ENCODE measurements around the gene RFWD3.

DNA sequence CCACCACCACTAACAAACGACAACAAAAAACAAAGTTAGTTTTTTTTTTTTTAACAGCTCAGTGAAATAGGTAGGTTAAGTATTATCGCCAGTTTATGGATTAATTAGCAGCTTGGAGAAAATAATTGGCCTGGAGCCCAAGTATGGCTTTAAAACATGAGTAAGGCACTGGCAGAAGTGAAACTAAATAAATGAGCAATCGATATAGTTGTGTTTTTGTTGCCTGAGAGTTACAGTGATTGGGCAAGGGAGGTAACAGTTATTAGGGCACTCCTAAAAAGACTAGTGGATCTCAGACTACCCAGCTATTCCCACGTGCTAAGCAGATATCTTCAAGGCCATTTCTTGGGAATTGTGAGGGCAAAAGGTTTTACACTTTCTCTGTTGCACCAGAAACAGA, 31.5 kb upstream of the RFWD3 start:
- TF ChIP-seq EZH2 (IDR thresholded peaks at IDR 0.05; ENCODE audit: low read depth, low read length, severe bottlenecking): no peak
- TF ChIP-seq CTCF (IDR thresholded peaks at IDR 0.05; ENCODE audit: control extremely low read depth in 1 of 3, insufficient read depth in 1 of 3, low read depth in 1 of 3, low read length in 3 of 3): no peak
- TF ChIP-seq TAF1 (IDR thresholded peaks at IDR 0.05; ENCODE audit: low read depth, low read length): no peak
- TF ChIP-seq JUND (IDR thresholded peaks at IDR 0.05; ENCODE audit: low read length): no peak
- no peak for TF ChIP-seq CEBPB (IDR thresholded peaks at IDR 0.05; ENCODE audit: low read depth, low read length)
- no peak for TF ChIP-seq E2F6 (IDR thresholded peaks at IDR 0.05)
- TF ChIP-seq SIX5 (IDR thresholded peaks at IDR 0.05; ENCODE audit: low read depth, low read length): no peak
- no peak for TF ChIP-seq EP300 (IDR thresholded peaks at IDR 0.05; ENCODE audit: borderline replicate concordance in 1 of 2, low read depth in 2 of 2, low read length in 2 of 2)
- no peak for TF ChIP-seq ZNF274 (IDR thresholded peaks at IDR 0.05; ENCODE audit: borderline replicate concordance, extremely low read depth, low read length)
- TF ChIP-seq NRF1 (IDR thresholded peaks at IDR 0.05; ENCODE audit: low read depth, low read length): no peak
- TF ChIP-seq BRCA1 (IDR thresholded peaks at IDR 0.05; ENCODE audit: low read depth, low read length): no peak
- no peak for TF ChIP-seq POLR2AphosphoS5 (IDR thresholded peaks at IDR 0.05; ENCODE audit: low read depth, low read length)
- no peak for TF ChIP-seq KDM1A (IDR thresholded peaks at IDR 0.05; ENCODE audit: borderline replicate concordance, low read length)

All from H1 (cell line).